ENCODE results near the gene SLC4A5. TPM values are rescaled to one million over a fixed set of nuclear protein-coding genes. Genes with fewer than 3 reads are reported as not detected.

SLC4A5 gene
- total RNA-seq, 1 donor from 2014 or later, result 0.93 TPM

DNA sequence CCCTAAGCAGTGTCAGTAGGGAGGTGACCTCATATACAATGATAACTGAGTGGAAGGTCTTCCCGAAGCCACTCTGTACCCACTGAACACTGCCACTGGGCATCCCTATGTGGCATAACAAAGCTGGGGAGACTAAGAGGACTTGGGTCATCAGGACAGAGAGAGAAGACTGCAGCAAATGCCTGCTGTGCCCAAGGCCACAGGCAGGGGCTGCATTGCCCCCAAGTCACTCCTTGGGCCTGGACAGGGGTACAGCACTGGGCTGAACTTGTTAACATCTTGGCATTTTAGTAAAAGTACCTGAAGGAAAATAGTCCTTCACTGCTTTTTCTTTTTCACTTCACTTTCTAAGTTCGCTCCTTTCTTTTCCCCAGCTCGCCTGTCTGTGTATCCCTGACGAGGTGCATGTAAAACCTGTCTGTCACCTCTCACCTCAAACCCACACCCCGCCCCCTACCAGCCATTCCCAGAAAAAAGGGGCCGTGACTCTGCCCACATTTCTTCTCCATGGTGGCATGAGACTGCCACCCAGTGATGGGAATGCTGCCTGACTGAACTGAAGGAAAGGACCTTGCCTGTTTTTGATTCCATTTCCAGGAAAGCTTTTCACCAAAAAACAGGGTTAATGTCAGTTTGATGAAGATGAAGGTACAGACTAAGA, 81.9 kb downstream of the SLC4A5 start:
- Mint-ChIP-seq H3K27me3 (no peaks in the 10 kb centered on the region), H3K27ac (no peak overlapping the region), H3K4me1 (peaks cover 8% of the 10 kb centered on the region)

DNA sequence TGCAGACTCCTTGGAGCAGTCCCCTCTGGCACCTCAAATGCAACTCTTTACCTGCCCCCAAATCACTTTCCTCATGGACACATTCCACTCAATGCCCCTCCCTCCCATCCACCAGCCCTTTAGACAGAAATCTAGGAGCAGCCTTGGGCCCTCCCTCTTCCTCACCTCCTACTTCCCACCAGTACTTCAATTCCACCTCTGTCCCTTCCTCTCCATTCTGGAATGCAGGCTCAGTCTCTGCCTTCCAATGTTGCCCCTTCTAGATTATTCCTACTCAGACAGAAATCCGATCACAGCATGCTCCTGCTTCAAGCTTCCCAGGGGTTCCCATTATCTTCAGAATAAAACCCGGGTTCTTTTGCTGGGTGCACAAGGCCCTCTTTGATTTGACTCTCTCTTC, 82.7 kb downstream of the SLC4A5 start:
- intact Hi-C loops (cut with micrococcal nuclease), result no loop called here
- H3K4me3 Mint-ChIP-seq, result no peak overlapping the region

More for the DNA sequence above, 81.9 kb downstream of the SLC4A5 start:
- Mint-ChIP-seq H3K36me3 (ENCODE audit: low read depth) (no peaks in the 10 kb centered on the region), H3K9me3 (no peaks in the 10 kb centered on the region), H3K4me3 (no peak overlapping the region)
- intact Hi-C loops (cut with micrococcal nuclease), result no loop called here
- DNase-seq, result no peak

DNA sequence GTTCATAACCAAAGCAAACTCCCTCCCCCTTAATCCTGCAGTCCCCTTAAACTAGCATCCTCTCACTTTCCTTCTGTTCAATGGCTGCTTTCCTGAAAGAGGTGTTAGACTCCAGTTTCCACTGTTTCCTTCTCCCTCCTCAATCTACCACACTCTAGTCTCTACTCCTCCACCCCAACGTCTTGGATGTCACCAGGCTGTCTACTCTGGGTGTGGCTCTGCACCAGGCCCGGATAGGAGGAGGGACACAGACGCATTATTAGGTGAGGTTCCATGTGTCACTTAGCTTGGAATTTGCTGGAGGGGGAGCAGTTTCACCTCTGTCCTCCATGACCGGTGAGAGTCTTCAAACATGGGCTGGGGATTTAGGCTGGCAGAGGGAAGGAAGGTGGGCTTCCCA, 83.5 kb downstream of the SLC4A5 start:
- Mint-ChIP-seq H3K27ac (no peak overlapping the region), H3K4me3 (no peak overlapping the region), H3K36me3 (ENCODE audit: low read depth) (no peaks in the 10 kb centered on the region), H3K4me1 (peaks cover 5% of the 10 kb centered on the region), H3K27me3 (no peaks in the 10 kb centered on the region), H3K9me3 (no peaks in the 10 kb centered on the region)
- intact Hi-C loops (cut with micrococcal nuclease), result no loop called here
- no peak for DNase-seq

More for the DNA sequence above, 82.7 kb downstream of the SLC4A5 start:
- no peak for DNase-seq
- Mint-ChIP-seq H3K36me3 (ENCODE audit: low read depth) (no peaks in the 10 kb centered on the region), H3K4me1 (peaks cover 6% of the 10 kb centered on the region), H3K27ac (no peak overlapping the region), H3K9me3 (no peaks in the 10 kb centered on the region), H3K27me3 (no peaks in the 10 kb centered on the region)

DNA sequence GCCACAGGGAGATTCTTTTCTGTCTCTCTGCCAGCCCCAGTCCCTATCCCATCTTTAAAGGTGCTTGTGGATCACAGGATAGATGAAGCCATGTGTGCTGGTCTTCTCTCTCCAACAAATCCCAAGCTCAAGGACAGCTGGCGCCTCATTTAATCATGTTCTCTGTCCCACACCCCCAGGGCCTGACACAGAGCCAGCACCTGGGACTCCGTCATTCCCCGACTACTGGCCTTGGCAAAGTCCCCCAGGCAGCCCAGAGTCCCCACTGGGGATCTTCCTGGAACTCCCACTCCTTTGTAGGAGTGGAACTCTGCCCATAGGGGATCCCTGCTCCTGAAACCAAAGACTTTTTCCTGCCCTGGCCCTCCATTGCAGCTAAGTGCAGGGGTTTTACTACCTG, 84.0 kb downstream of the SLC4A5 start:
- no peak overlapping the region for H3K4me3 Mint-ChIP-seq
- H3K4me1 Mint-ChIP-seq, result peaks cover 3% of the 10 kb centered on the region
- H3K36me3 Mint-ChIP-seq (ENCODE audit: low read depth), result no peaks in the 10 kb centered on the region
- no peak for DNase-seq
- H3K27me3 Mint-ChIP-seq, result no peaks in the 10 kb centered on the region
- no peaks in the 10 kb centered on the region for H3K9me3 Mint-ChIP-seq
- no peak overlapping the region for H3K27ac Mint-ChIP-seq
- intact Hi-C loops (cut with micrococcal nuclease), result no loop called here

DNA sequence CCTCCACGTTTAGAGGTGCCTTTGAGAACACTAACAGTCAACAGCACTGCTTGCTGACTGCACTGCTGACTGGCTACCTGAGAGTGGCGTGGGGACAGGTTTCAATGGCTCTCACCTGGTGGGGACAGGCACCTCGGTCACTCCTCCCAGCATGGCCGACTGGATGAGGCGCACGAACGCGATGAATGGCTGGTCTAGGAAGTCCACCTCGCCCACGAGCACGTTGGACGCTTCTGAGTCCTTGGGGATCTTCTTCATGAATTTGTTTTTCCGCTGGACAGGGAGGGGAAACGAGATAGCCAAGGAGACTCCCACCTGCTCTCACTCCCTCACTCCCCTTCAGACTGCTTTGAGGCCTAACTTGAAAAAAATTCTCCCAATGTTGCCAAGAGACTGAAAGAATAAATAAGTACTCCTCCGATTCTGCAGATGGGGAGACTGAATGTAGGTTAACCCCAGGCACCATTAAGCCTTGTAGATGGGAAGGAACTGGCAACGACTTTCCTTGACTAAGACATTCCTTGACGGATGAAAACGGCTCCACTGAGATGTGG, 87.5 kb downstream of the SLC4A5 start:
- DNase-seq, result no peak
- H3K9me3 Mint-ChIP-seq, result no peaks in the 10 kb centered on the region
- H3K4me1 Mint-ChIP-seq, result no peaks in the 10 kb centered on the region
- intact Hi-C loops (cut with micrococcal nuclease), result no loop called here
- no peak overlapping the region for H3K4me3 Mint-ChIP-seq
- H3K36me3 Mint-ChIP-seq (ENCODE audit: low read depth), result no peaks in the 10 kb centered on the region
- H3K27ac Mint-ChIP-seq, result no peak overlapping the region
- no peaks in the 10 kb centered on the region for H3K27me3 Mint-ChIP-seq

DNA sequence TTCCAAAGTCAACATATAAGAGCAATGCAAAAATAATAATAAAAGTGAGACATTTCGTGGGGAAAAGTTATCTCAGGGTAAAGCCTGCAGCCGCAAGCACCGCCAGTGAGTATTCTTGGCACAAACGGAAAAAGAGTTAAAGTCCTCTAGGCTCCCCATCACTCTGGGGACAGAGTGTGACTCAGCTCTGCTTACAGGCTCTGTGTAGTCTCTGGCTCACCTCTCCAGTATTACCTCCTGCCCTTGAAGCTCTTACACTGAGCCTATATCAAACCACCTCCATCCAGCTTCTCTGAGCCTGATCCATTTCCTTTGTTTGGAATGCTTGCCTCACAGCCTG, 89.3 kb downstream of the SLC4A5 start:
- Mint-ChIP-seq H3K36me3 (ENCODE audit: low read depth) (no peaks in the 10 kb centered on the region), H3K4me1 (peaks cover 5% of the 10 kb centered on the region), H3K9me3 (no peaks in the 10 kb centered on the region), H3K27me3 (no peaks in the 10 kb centered on the region), H3K4me3 (no peak overlapping the region), H3K27ac (no peak overlapping the region)
- no peak for DNase-seq
- intact Hi-C loops (cut with micrococcal nuclease), result no loop called here

DNA sequence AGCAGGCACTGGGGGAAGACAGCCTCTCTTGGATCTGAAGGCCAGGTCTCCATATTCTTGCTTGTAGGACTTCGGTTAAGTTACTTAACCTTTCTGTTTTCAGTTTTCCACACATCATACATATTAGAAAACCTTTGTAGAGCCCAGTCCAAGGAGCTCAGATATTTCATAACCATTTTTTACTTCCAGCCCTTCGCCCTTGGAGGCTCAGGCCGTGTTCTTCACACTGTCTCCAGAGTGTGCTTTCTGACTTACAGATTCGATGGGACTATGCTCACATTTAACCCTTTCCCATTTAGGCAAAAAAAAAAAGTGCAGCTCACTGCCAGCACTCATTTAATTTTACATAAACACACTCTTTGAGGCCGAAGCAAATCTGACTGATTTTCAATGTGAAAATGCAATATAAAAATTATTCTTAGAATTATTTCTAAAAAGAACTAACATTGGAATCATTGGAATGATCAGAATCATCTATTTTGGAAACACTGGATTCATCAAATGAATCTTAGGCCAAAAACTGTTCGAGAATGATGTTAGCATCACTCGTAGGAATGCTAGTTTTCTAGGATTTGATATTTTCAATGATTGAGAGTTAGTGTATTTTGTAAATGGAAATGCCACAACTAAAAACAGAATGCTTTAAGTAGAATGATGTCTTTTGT, 89.8 kb downstream of the SLC4A5 start:
- DNase-seq, result no peak
- no peaks in the 10 kb centered on the region for H3K9me3 Mint-ChIP-seq
- no peaks in the 10 kb centered on the region for H3K27me3 Mint-ChIP-seq
- peaks cover 5% of the 10 kb centered on the region for H3K4me1 Mint-ChIP-seq
- no peaks in the 10 kb centered on the region for H3K36me3 Mint-ChIP-seq (ENCODE audit: low read depth)
- no peak overlapping the region for H3K27ac Mint-ChIP-seq
- intact Hi-C loops (cut with micrococcal nuclease), result no loop called here
- H3K4me3 Mint-ChIP-seq, result no peak overlapping the region

DNA sequence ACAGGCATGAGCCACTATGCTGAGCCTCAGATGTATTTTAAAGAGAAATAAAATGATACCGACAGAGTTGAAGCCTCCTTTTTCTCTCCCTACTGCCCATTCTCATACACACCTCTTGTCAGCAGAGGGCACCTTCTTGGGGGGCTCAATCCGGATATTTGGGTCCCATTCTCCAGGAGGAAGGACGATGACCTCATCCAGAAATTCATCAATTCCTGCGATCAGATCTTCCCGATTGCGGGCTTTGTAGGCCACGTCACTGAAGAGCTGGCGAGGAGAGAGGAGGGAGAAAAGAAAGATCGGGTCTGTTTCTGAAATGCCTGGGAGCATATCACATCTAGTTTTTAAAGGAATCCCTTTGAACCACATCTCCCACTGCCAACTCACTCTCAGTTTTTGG, 90.4 kb downstream of the SLC4A5 start:
- intact Hi-C loops (cut with micrococcal nuclease), result no loop called here
- Mint-ChIP-seq H3K36me3 (ENCODE audit: low read depth) (no peaks in the 10 kb centered on the region), H3K4me1 (peaks cover 5% of the 10 kb centered on the region), H3K4me3 (no peak overlapping the region), H3K27ac (no peak overlapping the region), H3K27me3 (no peaks in the 10 kb centered on the region), H3K9me3 (no peaks in the 10 kb centered on the region)
- no peak for DNase-seq

DNA sequence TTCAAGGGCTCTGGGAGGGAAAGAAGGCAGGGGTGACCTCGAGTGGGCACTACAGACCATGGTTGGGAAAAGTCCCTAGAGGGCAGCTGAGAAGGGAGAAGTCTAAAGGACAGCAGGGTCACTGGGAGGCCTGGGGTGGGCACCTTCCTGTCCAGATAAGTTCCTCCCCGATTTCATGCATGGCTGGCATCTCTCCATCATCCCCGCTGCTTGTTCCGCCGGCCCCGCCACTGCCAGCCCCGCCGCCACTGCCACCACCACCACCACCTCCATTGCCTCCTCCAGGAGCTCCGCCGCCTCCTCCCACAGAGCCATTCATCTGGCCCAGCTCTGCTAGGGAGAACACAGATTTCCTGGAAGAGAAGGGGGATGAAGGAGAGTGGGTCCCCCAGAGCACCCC, 91.2 kb downstream of the SLC4A5 start:
- H3K27ac Mint-ChIP-seq, result no peak overlapping the region
- no peaks in the 10 kb centered on the region for H3K27me3 Mint-ChIP-seq
- DNase-seq, result no peak
- H3K36me3 Mint-ChIP-seq (ENCODE audit: low read depth), result no peaks in the 10 kb centered on the region
- intact Hi-C loops (cut with micrococcal nuclease), result no loop called here
- no peaks in the 10 kb centered on the region for H3K9me3 Mint-ChIP-seq
- H3K4me1 Mint-ChIP-seq, result peaks cover 5% of the 10 kb centered on the region
- H3K4me3 Mint-ChIP-seq, result no peak overlapping the region

DNA sequence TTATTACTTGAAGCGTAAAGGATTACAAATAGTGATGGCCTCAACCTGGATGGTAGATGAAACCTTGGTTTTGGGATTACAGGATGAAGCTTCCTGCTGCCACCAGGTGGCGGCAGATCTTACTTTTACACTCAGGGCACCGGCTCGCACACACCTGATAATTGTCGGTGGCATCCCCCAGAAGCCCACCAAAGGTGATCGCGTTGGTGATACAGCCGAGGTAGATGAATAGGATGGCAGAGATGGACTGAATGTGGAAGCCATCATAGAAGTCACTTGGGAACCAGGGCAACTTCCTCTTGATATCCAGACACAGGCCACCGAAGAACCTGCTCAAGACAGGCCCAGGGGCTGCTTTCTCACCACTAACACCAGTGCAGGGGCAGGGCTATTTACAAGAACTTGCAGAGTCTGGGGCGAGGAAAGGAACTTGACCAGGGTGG, 93.0 kb downstream of the SLC4A5 start:
- Mint-ChIP-seq H3K4me3 (no peak overlapping the region), H3K27ac (no peak overlapping the region), H3K27me3 (no peaks in the 10 kb centered on the region), H3K36me3 (ENCODE audit: low read depth) (no peaks in the 10 kb centered on the region), H3K4me1 (peaks cover 5% of the 10 kb centered on the region), H3K9me3 (no peaks in the 10 kb centered on the region)
- peak; percentile 85 for DNase-seq
- intact Hi-C loops (cut with micrococcal nuclease), result loop anchor here (1.0 to 2.0 kb wide), 3 partner anchors 85 to 283 kb away; no protein-coding TSS in a partner anchor

DNA sequence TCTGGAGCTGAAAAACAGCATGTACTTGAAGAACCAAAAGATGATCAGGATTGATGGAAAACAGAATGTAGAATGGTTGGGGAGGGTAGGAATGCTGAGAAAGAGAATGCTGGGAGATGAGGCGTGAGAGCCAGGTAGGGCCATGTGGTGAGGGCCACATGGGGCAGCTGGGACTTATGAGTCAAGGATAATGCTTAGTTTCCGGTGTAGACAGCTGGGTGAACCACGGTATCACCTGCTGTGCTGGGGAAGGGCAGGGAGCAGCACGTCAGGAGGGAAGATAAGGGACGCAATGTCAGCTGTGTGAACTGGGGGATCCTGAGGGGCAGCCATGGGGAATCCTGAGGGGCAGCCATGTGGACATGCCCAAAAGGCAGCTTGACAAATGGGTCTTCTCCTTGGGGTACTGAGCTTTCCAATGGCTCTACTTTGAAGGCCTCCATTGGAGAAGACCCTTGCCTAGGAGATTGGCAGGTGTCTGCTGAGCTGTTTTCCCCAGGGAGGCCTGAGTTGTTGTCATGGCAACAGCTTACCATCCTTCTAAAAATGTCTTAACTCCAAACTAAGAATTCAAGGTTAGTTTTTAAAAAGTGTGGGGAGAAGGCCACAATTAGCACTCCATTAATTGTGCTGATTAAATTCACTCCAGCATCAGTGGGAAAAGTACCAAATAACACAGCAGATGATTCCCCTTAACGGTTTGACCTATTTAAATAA, 93.7 kb downstream of the SLC4A5 start:
- H3K27ac Mint-ChIP-seq, result peak overlapping the region; percentile 3
- DNase-seq, result no peak
- peaks cover 5% of the 10 kb centered on the region for H3K4me1 Mint-ChIP-seq
- no peaks in the 10 kb centered on the region for H3K9me3 Mint-ChIP-seq
- no peak overlapping the region for H3K4me3 Mint-ChIP-seq
- H3K36me3 Mint-ChIP-seq (ENCODE audit: low read depth), result no peaks in the 10 kb centered on the region
- no peaks in the 10 kb centered on the region for H3K27me3 Mint-ChIP-seq
- intact Hi-C loops (cut with micrococcal nuclease), result loop anchor here (1.0 to 2.0 kb wide), 3 partner anchors 86 to 283 kb away; no protein-coding TSS in a partner anchor

DNA sequence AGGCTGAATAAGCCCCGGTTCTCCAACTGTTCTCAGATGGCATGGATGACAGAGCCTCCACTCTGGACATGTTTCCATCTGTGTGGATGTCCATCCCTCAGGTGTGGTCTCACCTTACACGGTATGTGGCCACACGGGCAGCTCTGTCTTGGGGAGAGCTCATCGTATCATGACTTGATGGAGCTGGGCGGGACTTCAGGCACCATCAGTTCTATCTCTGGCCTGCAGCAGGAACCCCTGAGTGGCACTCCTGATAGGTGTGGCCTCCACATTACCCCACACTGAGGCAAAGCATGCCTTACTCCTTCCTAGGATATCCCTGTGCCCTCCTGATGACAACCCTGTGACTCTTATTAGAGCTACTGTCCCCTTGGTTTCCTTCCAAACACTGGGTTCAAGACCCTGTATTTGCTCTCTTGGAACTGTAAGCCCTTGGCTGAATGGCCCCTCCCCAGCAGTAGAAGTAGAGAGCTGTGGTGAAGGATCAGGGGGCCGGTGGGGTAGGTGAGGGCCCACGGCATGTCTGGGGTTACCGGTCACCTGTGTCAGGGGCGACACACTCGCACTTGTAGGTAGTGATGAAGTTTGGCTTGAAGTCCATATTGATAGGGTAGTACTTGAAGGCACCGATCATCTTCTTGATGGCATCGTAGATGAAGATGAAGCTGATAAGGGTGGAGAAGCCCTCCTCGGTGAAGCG, 96.6 kb downstream of the SLC4A5 start:
- intact Hi-C loops (cut with micrococcal nuclease), result no loop called here
- Mint-ChIP-seq H3K27ac (no peak overlapping the region), H3K9me3 (no peaks in the 10 kb centered on the region), H3K4me3 (no peak overlapping the region), H3K36me3 (ENCODE audit: low read depth) (no peaks in the 10 kb centered on the region), H3K27me3 (no peaks in the 10 kb centered on the region), H3K4me1 (peaks cover 5% of the 10 kb centered on the region)
- no peak for DNase-seq

DNA sequence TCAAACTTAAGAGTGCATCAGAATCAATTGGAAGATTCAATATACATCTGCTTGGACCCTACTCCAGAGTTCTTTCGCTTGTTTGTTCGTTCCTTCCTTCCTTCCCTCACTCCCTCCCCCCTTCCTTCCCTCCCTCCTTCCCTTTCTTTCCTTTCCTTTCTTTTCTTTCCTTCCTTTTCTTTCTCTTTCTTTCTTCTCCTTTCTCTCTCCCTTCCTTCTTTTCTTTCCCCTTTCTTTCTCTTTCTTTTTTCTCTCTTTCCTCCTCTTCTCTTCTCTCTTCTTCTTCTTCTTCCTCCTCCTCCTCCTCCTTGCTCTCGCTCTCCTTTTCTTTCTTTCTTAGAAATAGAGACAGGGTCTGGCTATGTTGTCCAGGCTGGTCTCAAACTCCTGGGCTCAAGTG, 98.9 kb downstream of the SLC4A5 start:
- Mint-ChIP-seq H3K36me3 (ENCODE audit: low read depth) (no peaks in the 10 kb centered on the region), H3K27ac (no peak overlapping the region), H3K9me3 (no peaks in the 10 kb centered on the region), H3K4me3 (no peak overlapping the region), H3K27me3 (no peaks in the 10 kb centered on the region), H3K4me1 (peaks cover 1% of the 10 kb centered on the region)
- DNase-seq, result no peak
- intact Hi-C loops (cut with micrococcal nuclease), result no loop called here

Measured in activated CD4-positive, alpha-beta T cell treated with anti-CD3 and anti-CD28 coated beads, Interleukin-2, amount 10 ng/mL, durations not matched to agents 24 days and 14 days (primary cell).